Naive B cell (primary cell): Measurements from ENCODE around the gene ARID1A. TPM values are rescaled to one million over a fixed set of nuclear protein-coding genes. Genes with fewer than 3 reads are reported as not detected.

ENCODE experiments used
- ATAC-seq, 2 donors: fragments of 150-1000 bp; cut with Tn5 transposase; 2 replicates each; pipeline ENCODE4 v1.10.0; 2021; ENCODE audit warnings: low read depth in 2 of 2, mild to moderate bottlenecking in 2 of 2, moderate library complexity in 2 of 2
- DNase-seq: peaks from one replicate; pipeline ENCODE4 v3.0.0; 2022
- H3K27ac Mint-ChIP-seq, 6 donors: one replicate each; pipeline ENCODE4 v1.8.0; 2020 to 2022; ENCODE audit warnings: mild to moderate bottlenecking in 6 of 6, mixed read lengths in 6 of 6, moderate library complexity in 5 of 6, inconsistent platforms in 2 of 6
- H3K27me3 Mint-ChIP-seq, 3 donors: one replicate each; pipeline ENCODE4 v1.8.0; 2021 to 2022; ENCODE audit warnings: mixed read lengths in 3 of 3, mild to moderate bottlenecking in 1 of 3
- H3K36me3 Mint-ChIP-seq, 2 donors: one replicate each; pipeline ENCODE4 v1.8.0; 2020 to 2022; ENCODE audit warnings: mixed read lengths in 2 of 2, inconsistent platforms in 1 of 2, mild to moderate bottlenecking in 1 of 2
- H3K4me1 Mint-ChIP-seq, 3 donors: one replicate each; pipeline ENCODE4 v1.8.0; 2020 to 2022; ENCODE audit warnings: mixed read lengths in 3 of 3, inconsistent platforms in 1 of 3, mild to moderate bottlenecking in 1 of 3, moderate library complexity in 1 of 3
- H3K4me3 Mint-ChIP-seq, 8 donors: one replicate each; pipeline ENCODE4 v1.8.0; 2020 to 2022; ENCODE audit warnings: mild to moderate bottlenecking in 8 of 8, mixed read lengths in 8 of 8, moderate library complexity in 8 of 8, inconsistent platforms in 2 of 8
- H3K9me3 Mint-ChIP-seq, 7 donors: one replicate each; pipeline ENCODE4 v1.8.0; 2020 to 2022; ENCODE audit warnings: mixed read lengths in 7 of 7, mild to moderate bottlenecking in 5 of 7, inconsistent platforms in 2 of 7, moderate library complexity in 1 of 7
- polyA plus RNA-seq, 6 donors: library from polyadenylated mRNA; unstranded; fragments of 300-500 nt; fragmentation: Illumina TruSeq; gene quantifications; one replicate each; pipeline ENCODE4 v1.2.3, GENCODE V29; 2021; ENCODE audit warnings: low read depth in 6 of 6

Gene ARID1A
- polyA plus RNA-seq, 6 donors from 2014 or later: 8.8 to 38.2 (median 18.9) TPM

GRCh38 chr1:26785611-26786436 is 90.0 kb downstream of the ARID1A start:
- H3K36me3 Mint-ChIP-seq: no peaks in the 10 kb centered on the region
- H3K4me1 Mint-ChIP-seq: peaks cover 43 to 48% (median 46%) of the 10 kb centered on the region in 3 donors
- DNase-seq (peak; percentile 35), ATAC-seq (no peak)
- H3K9me3 Mint-ChIP-seq: peaks cover 0 to 1% (median 0%) of the 10 kb centered on the region in 7 donors
- no peaks in the 10 kb centered on the region for H3K27me3 Mint-ChIP-seq
- peak overlapping the region; percentile 78 to 99 (median 98) for H3K27ac Mint-ChIP-seq
- peak overlapping the region; percentile 83 to 99 (median 99) for H3K4me3 Mint-ChIP-seq

GRCh38 chr1:26786437-26787380 is 90.9 kb downstream of the ARID1A start:
- ATAC-seq (no peak), DNase-seq (peak; percentile 7)
- Mint-ChIP-seq H3K4me3 (peak overlapping the region; percentile 83 to 99 (median 99)), H3K27ac (peak overlapping the region; percentile 98 to 99 (median 99)), H3K4me1 (peaks cover 42 to 50% (median 43%) of the 10 kb centered on the region in 3 donors), H3K36me3 (no peaks in the 10 kb centered on the region), H3K9me3 (peaks cover 0 to 1% (median 0%) of the 10 kb centered on the region in 7 donors), H3K27me3 (no peaks in the 10 kb centered on the region)

GRCh38 chr1:26787381-26787705 is 91.5 kb downstream of the ARID1A start:
- Mint-ChIP-seq H3K27ac (peak overlapping the region; percentile 98 to 99 (median 99)), H3K4me3 (peak overlapping the region; percentile 83 to 99 (median 99)), H3K4me1 (peaks cover 41 to 50% (median 43%) of the 10 kb centered on the region in 3 donors), H3K27me3 (no peaks in the 10 kb centered on the region), H3K36me3 (peaks cover 0 to under 1% of the 10 kb centered on the region in 2 donors), H3K9me3 (peaks cover 0 to 1% (median 0%) of the 10 kb centered on the region in 7 donors)
- ATAC-seq: peak; percentile 33 to 43
- DNase-seq: no peak

- H3K36me3 Mint-ChIP-seq: peaks cover 5 to 7% of the 10 kb centered on the region in 2 donors
- no peaks in the 10 kb centered on the region for H3K27me3 Mint-ChIP-seq
- peaks cover 42 to 50% (median 45%) of the 10 kb centered on the region in 3 donors for H3K4me1 Mint-ChIP-seq
- H3K4me3 Mint-ChIP-seq: peak within 1 kb of the TSS; percentile 83 to 99 (median 99)
- DNase-seq: peak; percentile 89
- ATAC-seq: peak; percentile 76 to 81
- H3K27ac Mint-ChIP-seq: peak within 1 kb of the TSS; percentile 98 to 99 (median 99)
- peaks cover 0 to 1% (median 0%) of the 10 kb centered on the region in 7 donors for H3K9me3 Mint-ChIP-seq
Measured at GRCh38 chr1:26787706-26788514, 92.1 kb downstream of the ARID1A start, which contains the start of gene PIGV. Gene PIGV (plus strand): TSS chr1:26787950. CDS start chr1:26790816, 2,866 bp downstream.

- Mint-ChIP-seq H3K4me3 (peak overlapping the region; percentile 83 to 99 (median 99)), H3K27me3 (no peaks in the 10 kb centered on the region), H3K36me3 (peaks cover 10 to 12% of the 10 kb centered on the region in 2 donors), H3K27ac (peak overlapping the region; percentile 15 to 99 (median 88)), H3K4me1 (peaks cover 40 to 54% (median 48%) of the 10 kb centered on the region in 3 donors), H3K9me3 (peaks cover 0 to 1% (median 0%) of the 10 kb centered on the region in 7 donors)
- peak; percentile 3 for DNase-seq
- no peak for ATAC-seq
Measured at GRCh38 chr1:26788515-26788785, 92.6 kb downstream of the ARID1A start.

- Mint-ChIP-seq H3K27ac (peak overlapping the region; percentile 12 to 99 (median 88)), H3K27me3 (no peaks in the 10 kb centered on the region), H3K36me3 (peaks cover 10 to 17% of the 10 kb centered on the region in 2 donors), H3K4me1 (peaks cover 40 to 56% (median 47%) of the 10 kb centered on the region in 3 donors), H3K4me3 (peak overlapping the region; percentile 83 to 99 (median 99)), H3K9me3 (peaks cover 0 to 1% (median 0%) of the 10 kb centered on the region in 7 donors)
- ATAC-seq (peak; percentile 32 to 43), DNase-seq (peak; percentile 78)
Measured at GRCh38 chr1:26788836-26789611, 93.2 kb downstream of the ARID1A start.

GRCh38 chr1:26789612-26789865 is 93.7 kb downstream of the ARID1A start:
- Mint-ChIP-seq H3K27me3 (no peaks in the 10 kb centered on the region), H3K36me3 (peaks cover 10 to 22% of the 10 kb centered on the region in 2 donors), H3K9me3 (peaks cover 0 to 1% (median 0%) of the 10 kb centered on the region in 7 donors), H3K4me3 (peak overlapping the region in 4 of 8 donors; percentile 37 to 99 (median 64)), H3K4me1 (peaks cover 40 to 51% (median 45%) of the 10 kb centered on the region in 3 donors), H3K27ac (peak overlapping the region in 3 of 6 donors; percentile 59 to 89 (median 88))
- no peak for ATAC-seq
- DNase-seq: no peak

- peaks cover 37 to 47% (median 43%) of the 10 kb centered on the region in 3 donors for H3K4me1 Mint-ChIP-seq
- H3K27me3 Mint-ChIP-seq: no peaks in the 10 kb centered on the region
- DNase-seq (no peak), ATAC-seq (no peak)
- peak overlapping the region in 1 of 8 donors; percentile 99 for H3K4me3 Mint-ChIP-seq
- peaks cover 10 to 26% of the 10 kb centered on the region in 2 donors for H3K36me3 Mint-ChIP-seq
- H3K27ac Mint-ChIP-seq: no peak overlapping the region
- H3K9me3 Mint-ChIP-seq: peaks cover 0 to 1% (median 0%) of the 10 kb centered on the region in 7 donors
Measured at GRCh38 chr1:26789931-26790330, 94.1 kb downstream of the ARID1A start.

GRCh38 chr1:26790551-26790953 is 94.7 kb downstream of the ARID1A start:
- ATAC-seq (no peak), DNase-seq (no peak)
- H3K27me3 Mint-ChIP-seq: no peaks in the 10 kb centered on the region
- peaks cover 10 to 26% of the 10 kb centered on the region in 2 donors for H3K36me3 Mint-ChIP-seq
- peaks cover 0 to 1% (median 0%) of the 10 kb centered on the region in 7 donors for H3K9me3 Mint-ChIP-seq
- H3K4me1 Mint-ChIP-seq: peaks cover 31 to 41% (median 37%) of the 10 kb centered on the region in 3 donors
- peak overlapping the region in 1 of 6 donors; percentile 47 for H3K27ac Mint-ChIP-seq
- peak overlapping the region in 1 of 8 donors; percentile 99 for H3K4me3 Mint-ChIP-seq

GRCh38 chr1:26791148-26791547 is 95.3 kb downstream of the ARID1A start:
- Mint-ChIP-seq H3K27me3 (no peaks in the 10 kb centered on the region), H3K36me3 (peaks cover 10 to 26% of the 10 kb centered on the region in 2 donors), H3K9me3 (peaks cover 0 to 1% (median 0%) of the 10 kb centered on the region in 7 donors), H3K27ac (no peak overlapping the region), H3K4me3 (peak overlapping the region in 1 of 8 donors; percentile 99), H3K4me1 (peaks cover 25 to 35% (median 31%) of the 10 kb centered on the region in 3 donors)
- ATAC-seq (no peak), DNase-seq (no peak)

GRCh38 chr1:26791626-26792025 is 95.8 kb downstream of the ARID1A start:
- no peak for ATAC-seq
- no peak overlapping the region for H3K27ac Mint-ChIP-seq
- peaks cover 0 to 1% (median 0%) of the 10 kb centered on the region in 7 donors for H3K9me3 Mint-ChIP-seq
- H3K4me1 Mint-ChIP-seq: peaks cover 20 to 30% (median 28%) of the 10 kb centered on the region in 3 donors
- peak overlapping the region in 1 of 8 donors; percentile 99 for H3K4me3 Mint-ChIP-seq
- no peaks in the 10 kb centered on the region for H3K27me3 Mint-ChIP-seq
- no peak for DNase-seq
- H3K36me3 Mint-ChIP-seq: peaks cover 14 to 26% of the 10 kb centered on the region in 2 donors

- H3K27ac Mint-ChIP-seq: peak overlapping the region in 1 of 6 donors; percentile 11
- H3K27me3 Mint-ChIP-seq: no peaks in the 10 kb centered on the region
- peaks cover 12 to 21% (median 19%) of the 10 kb centered on the region in 3 donors for H3K4me1 Mint-ChIP-seq
- H3K36me3 Mint-ChIP-seq: peaks cover 16 to 26% of the 10 kb centered on the region in 2 donors
- peak overlapping the region in 1 of 8 donors; percentile 10 for H3K4me3 Mint-ChIP-seq
- no peaks in the 10 kb centered on the region for H3K9me3 Mint-ChIP-seq
- no peak for DNase-seq
- no peak for ATAC-seq
Measured at GRCh38 chr1:26792924-26793323, 97.1 kb downstream of the ARID1A start.
